ENCODE measurements around the gene TUFM. TPM values are rescaled to one million over a fixed set of nuclear protein-coding genes. Genes with fewer than 3 reads are reported as not detected.
A peak's percentile ranks its signal among the peaks of the same experiment; 100 is the strongest.

The TUFM gene
- total RNA-seq, 4 donors from 2014 or later = 48.3 to 92.9 (median 61.6) TPM

- Histone ChIP-seq H3K4me3 (no peak overlapping the region), H3K27ac (no peak overlapping the region), H3K4me1 (peaks cover 0 to 10% of the 10 kb centered on the region in 2 donors), H3K9me3 (no peaks in the 10 kb centered on the region), H3K36me3 (no peaks in the 10 kb centered on the region), H3K27me3 (no peaks in the 10 kb centered on the region)
- TF ChIP-seq CTCF (IDR thresholded peaks at IDR 0.05) = no peak
- no peak for TF ChIP-seq POLR2A (IDR thresholded peaks at IDR 0.05)
- DNase-seq = no peak
- intact Hi-C loops (cut with DNase I; ENCODE audit: low total_unique reads) = no loop called here
Observed at GRCh38 chr16:28880955-28881354, 34.8 kb upstream of the TUFM start.

GRCh38 chr16:28880589-28880915, 34.4 kb upstream of the TUFM start:
- no peak for DNase-seq
- TF ChIP-seq POLR2A (IDR thresholded peaks at IDR 0.05) (no peak), CTCF (IDR thresholded peaks at IDR 0.05) (no peak)
- Histone ChIP-seq H3K36me3 (no peaks in the 10 kb centered on the region), H3K4me3 (no peak overlapping the region), H3K27ac (no peak overlapping the region), H3K9me3 (no peaks in the 10 kb centered on the region), H3K4me1 (peaks cover 0 to 10% of the 10 kb centered on the region in 2 donors), H3K27me3 (no peaks in the 10 kb centered on the region)
- intact Hi-C loops (cut with DNase I; ENCODE audit: low total_unique reads) = no loop called here

GRCh38 chr16:28879841-28880588, 33.9 kb upstream of the TUFM start:
- peak in 3 of 4 experiments; percentile 18 to 33 (median 19) for TF ChIP-seq CTCF (IDR thresholded peaks at IDR 0.05)
- peak in 1 of 2 donors; percentile 17 for TF ChIP-seq POLR2A (IDR thresholded peaks at IDR 0.05)
- no peaks in the 10 kb centered on the region for H3K9me3 ChIP-seq
- H3K4me1 ChIP-seq = peaks cover 0 to 10% of the 10 kb centered on the region in 2 donors
- H3K27me3 ChIP-seq = no peaks in the 10 kb centered on the region
- peak overlapping the region; percentile 49 to 65 for H3K4me3 ChIP-seq
- no peaks in the 10 kb centered on the region for H3K36me3 ChIP-seq
- peak overlapping the region in 1 of 2 donors; percentile 42 for H3K27ac ChIP-seq
- intact Hi-C loops (cut with DNase I; ENCODE audit: low total_unique reads) = loop anchor here (10.0 kb wide), 1 partner anchor 45 kb away; the partner anchor contains the start of gene RABEP2
- DNase-seq = peak; percentile 83 to 86

- TF ChIP-seq POLR2A (IDR thresholded peaks at IDR 0.05) = no peak
- TF ChIP-seq CTCF (IDR thresholded peaks at IDR 0.05) = no peak
Observed at GRCh38 chr16:28879261-28879840, 33.2 kb upstream of the TUFM start.

More at GRCh38 chr16:28879261-28879840, 33.2 kb upstream of the TUFM start:
- intact Hi-C loops (cut with DNase I; ENCODE audit: low total_unique reads) = loop anchor here (10.0 kb wide), 1 partner anchor 45 kb away; the partner anchor contains the start of gene RABEP2
- Histone ChIP-seq H3K4me1 (peaks cover 0 to 10% of the 10 kb centered on the region in 2 donors), H3K27me3 (no peaks in the 10 kb centered on the region), H3K36me3 (no peaks in the 10 kb centered on the region), H3K4me3 (peak overlapping the region; percentile 49 to 65), H3K27ac (peak overlapping the region in 1 of 2 donors; percentile 42), H3K9me3 (no peaks in the 10 kb centered on the region)
- DNase-seq = no peak
